Measurements from ENCODE around the gene SELENON.

Gene SELENON

DNA sequence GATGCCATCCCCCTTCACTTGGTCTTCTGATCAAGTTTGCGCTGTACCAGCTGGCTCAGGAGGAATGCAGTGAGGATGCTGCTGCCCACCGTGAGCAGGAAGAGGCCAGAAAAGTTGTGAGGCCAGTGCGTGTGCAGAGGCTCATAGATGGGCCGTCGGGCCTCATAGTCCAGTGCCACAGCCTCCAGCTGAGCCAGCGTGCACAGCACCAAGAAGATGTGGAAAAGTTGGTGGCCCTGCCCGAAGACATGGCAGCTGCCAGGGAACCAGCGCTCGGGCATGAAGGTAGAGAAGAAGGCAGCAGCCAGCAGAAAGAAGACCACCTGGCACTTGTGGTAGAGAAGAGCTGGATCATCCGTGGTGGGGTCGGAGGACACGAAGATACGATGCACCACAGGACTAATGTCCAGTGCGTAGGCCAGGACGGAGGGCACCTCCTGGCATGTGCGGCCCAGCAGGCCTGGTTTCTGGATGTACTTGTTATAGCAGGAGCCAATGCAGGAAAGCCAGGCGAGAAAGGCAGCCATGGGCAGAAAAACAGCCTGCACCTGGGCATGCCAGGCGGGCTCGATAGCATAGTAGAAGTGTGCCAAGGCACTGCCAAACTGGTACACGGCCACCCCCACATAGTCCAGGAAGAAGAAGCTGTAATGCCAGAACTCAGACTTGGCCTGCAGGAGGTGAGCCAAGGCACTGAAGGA, 62.9 kb downstream of the SELENON start:
- Histone ChIP-seq H3K9ac (ENCODE audit: low read depth, low read length) (no peak overlapping the region), H3K36me3 (ENCODE audit: insufficient read depth, low read length) (no peaks in the 10 kb centered on the region; the same call in 1 of the 2 replicates), H3K4me3 (ENCODE audit: low read length) (no peak overlapping the region), H3K4me1 (ENCODE audit: insufficient read depth, low read length) (peaks cover 12% of the 10 kb centered on the region; the same call in 1 of the 2 replicates), H3K27ac (ENCODE audit: low read depth, low read length) (no peak overlapping the region), H3K27me3 (ENCODE audit: insufficient read depth, low read length) (no peaks in the 10 kb centered on the region), H3K9me3 (ENCODE audit: insufficient read depth, low read depth, low read length) (no peaks in the 10 kb centered on the region)
- 95% methylated on average over 20 of the region's 20 CpGs for WGBS

- H3K4me1 ChIP-seq (ENCODE audit: insufficient read depth, low read length): peaks cover 8% of the 10 kb centered on the region; the same call in 1 of the 2 replicates
- H3K9me3 ChIP-seq (ENCODE audit: insufficient read depth, low read depth, low read length): no peaks in the 10 kb centered on the region
- no peak overlapping the region for H3K4me3 ChIP-seq (ENCODE audit: low read length)
- no peaks in the 10 kb centered on the region; the same call in 1 of the 2 replicates for H3K36me3 ChIP-seq (ENCODE audit: insufficient read depth, low read length)
- H3K27me3 ChIP-seq (ENCODE audit: insufficient read depth, low read length): no peaks in the 10 kb centered on the region
- H3K27ac ChIP-seq (ENCODE audit: low read depth, low read length): no peak overlapping the region
- no peak overlapping the region for H3K9ac ChIP-seq (ENCODE audit: low read depth, low read length)
- 93% methylated on average over 25 of the region's 25 CpGs for WGBS
These were observed 63.7 kb downstream of the SELENON start for GRCh38 chr1:25863486-25864262.

DNA sequence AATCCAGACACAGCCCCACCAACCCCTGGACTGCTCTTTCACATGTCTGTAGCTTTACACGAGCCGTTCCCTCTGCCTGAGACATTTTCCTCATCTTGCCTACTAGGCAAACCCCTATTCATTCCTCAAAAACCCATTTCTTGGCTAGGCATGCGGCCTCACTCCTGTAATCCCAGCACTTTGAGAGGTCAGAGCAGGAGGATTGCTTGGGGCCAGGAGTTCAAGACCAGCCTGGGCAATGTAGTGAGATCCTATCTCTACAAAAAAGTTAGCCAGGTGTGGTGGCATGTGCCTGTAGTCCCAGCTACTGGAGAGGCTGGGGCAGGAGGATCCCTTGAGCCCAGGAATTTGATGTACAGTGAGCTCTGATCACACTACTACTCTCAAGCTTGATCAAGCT, 64.4 kb downstream of the SELENON start:
- no peak overlapping the region for H3K27ac ChIP-seq (ENCODE audit: low read depth, low read length)
- no peak overlapping the region for H3K4me3 ChIP-seq (ENCODE audit: low read length)
- H3K9ac ChIP-seq (ENCODE audit: low read depth, low read length): no peak overlapping the region
- no peaks in the 10 kb centered on the region for H3K27me3 ChIP-seq (ENCODE audit: insufficient read depth, low read length)
- H3K4me1 ChIP-seq (ENCODE audit: insufficient read depth, low read length): peaks cover 8% of the 10 kb centered on the region; the same call in 1 of the 2 replicates
- H3K9me3 ChIP-seq (ENCODE audit: insufficient read depth, low read depth, low read length): no peaks in the 10 kb centered on the region
- WGBS: 90% methylated on average over 3 of the region's 3 CpGs
- no peaks in the 10 kb centered on the region; the same call in 1 of the 2 replicates for H3K36me3 ChIP-seq (ENCODE audit: insufficient read depth, low read length)

GRCh38 chr1:25866288-25866687, 66.3 kb downstream of the SELENON start:
- H3K4me1 ChIP-seq (ENCODE audit: insufficient read depth, low read length): 0 out of 2 replicates have a peak, but pooled peaks cover 4% of the 10 kb centered on the region
- no peak overlapping the region for H3K27ac ChIP-seq (ENCODE audit: low read depth, low read length)
- no peaks in the 10 kb centered on the region for H3K9me3 ChIP-seq (ENCODE audit: insufficient read depth, low read depth, low read length)
- no peaks in the 10 kb centered on the region; the same call in 1 of the 2 replicates for H3K36me3 ChIP-seq (ENCODE audit: insufficient read depth, low read length)
- no peak overlapping the region for H3K4me3 ChIP-seq (ENCODE audit: low read length)
- 100% methylated on average over 1 of the region's 1 CpG for WGBS
- no peaks in the 10 kb centered on the region for H3K27me3 ChIP-seq (ENCODE audit: insufficient read depth, low read length)
- no peak overlapping the region for H3K9ac ChIP-seq (ENCODE audit: low read depth, low read length)

DNA sequence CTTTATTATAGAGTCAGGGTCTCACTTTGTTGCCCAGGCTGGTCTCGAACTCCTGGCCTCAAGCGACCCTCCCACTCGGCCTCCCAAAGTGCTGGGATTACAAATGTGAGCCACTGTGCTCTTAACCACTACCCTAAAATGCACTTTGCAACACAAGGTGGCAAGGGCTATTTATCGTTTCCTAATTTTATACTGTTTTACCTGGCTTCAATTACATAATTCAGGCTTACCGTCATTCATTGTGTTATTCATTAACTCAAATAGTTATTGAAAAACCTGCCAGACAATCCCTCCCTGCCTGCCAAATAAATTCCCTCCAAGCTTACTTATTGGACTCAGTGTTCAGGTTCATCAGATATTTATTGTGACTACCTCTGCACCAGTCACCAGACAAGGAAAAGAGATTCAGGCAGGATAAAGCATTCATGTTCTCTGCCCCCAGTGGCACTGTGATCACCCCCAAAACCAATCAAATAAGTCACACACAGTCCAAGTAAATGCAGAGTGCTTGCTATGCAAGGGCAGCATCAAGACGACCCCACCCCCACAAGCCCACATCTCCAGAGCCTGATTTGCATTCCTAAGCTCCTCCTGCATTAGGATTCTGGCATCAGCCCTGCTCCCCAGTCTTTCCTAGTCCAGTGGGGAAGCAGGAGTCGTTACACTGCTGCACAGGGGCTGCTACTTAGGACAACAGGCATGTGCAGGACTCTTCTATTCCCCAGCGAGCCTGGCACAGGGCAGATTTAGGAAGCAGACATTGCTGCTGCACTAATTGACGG, 67.4 kb downstream of the SELENON start:
- Histone ChIP-seq H3K9me3 (ENCODE audit: insufficient read depth, low read depth, low read length) (no peaks in the 10 kb centered on the region), H3K4me1 (ENCODE audit: insufficient read depth, low read length) (peaks cover 4% of the 10 kb centered on the region; the same call in 1 of the 2 replicates), H3K9ac (ENCODE audit: low read depth, low read length) (no peak overlapping the region), H3K27me3 (ENCODE audit: insufficient read depth, low read length) (no peaks in the 10 kb centered on the region), H3K36me3 (ENCODE audit: insufficient read depth, low read length) (no peaks in the 10 kb centered on the region; the same call in 1 of the 2 replicates), H3K4me3 (ENCODE audit: low read length) (no peak overlapping the region), H3K27ac (ENCODE audit: low read depth, low read length) (no peak overlapping the region)
- WGBS: 75% methylated on average over 9 of the region's 9 CpGs
